ENCODE measurements around the gene ATP9A. TPM values are rescaled to one million over a fixed set of nuclear protein-coding genes. Genes with fewer than 3 reads are reported as not detected.

ATP9A gene
- total RNA-seq, 2 experiments from 2014 or later: 0.11 to 0.19 TPM

GRCh38 chr20:51562027-51562331 is 206.2 kb downstream of the ATP9A start:
- H3K27me3 ChIP-seq (ENCODE audit: control insufficient read depth in 1 of 2, insufficient read depth in 2 of 2, low read length in 2 of 2): peaks cover 58 to 69% of the 10 kb centered on the region in 2 experiments
- H3K36me3 ChIP-seq (ENCODE audit: insufficient read depth, low read length): no peaks in the 10 kb centered on the region
- no peak for TF ChIP-seq CTCF (IDR thresholded peaks at IDR 0.05)
- peaks cover 72% of the 10 kb centered on the region for H3K27me3 Mint-ChIP-seq
- no peaks in the 10 kb centered on the region for H3K9me3 Mint-ChIP-seq
- ChIA-PET POLR2A (interaction anchor here (0.7 kb wide), 2 partner anchors 20 to 111 kb away, joined by 3 to 4 read pairs; no protein-coding TSS in a partner anchor), CTCF (interaction anchor here (1.8 kb wide), 1 partner anchor 19 kb away, joined by 5 read pairs; the partner anchor contains the start of gene NFATC2)
- no peak for DNase-seq
- H3K36me3 Mint-ChIP-seq (ENCODE audit: low read depth): no peaks in the 10 kb centered on the region
- H3K4me1 ChIP-seq (ENCODE audit: insufficient read depth, low read length): peaks cover 29% of the 10 kb centered on the region
- H3K4me3 ChIP-seq (ENCODE audit: low read length): peak overlapping the region; percentile 39
- H3K27ac Mint-ChIP-seq: no peak overlapping the region
- peak overlapping the region; percentile 78 for H3K4me3 Mint-ChIP-seq
- peaks cover 24% of the 10 kb centered on the region for H3K4me1 Mint-ChIP-seq (ENCODE audit: low read depth)
- H3K27ac ChIP-seq (ENCODE audit: low read depth in 1 of 2, low read length in 2 of 2): no peak overlapping the region
- intact Hi-C loops (cut with DNase I, micrococcal nuclease): no loop called here
- ATAC-seq (ENCODE audit: poor library complexity): no peak
- H3K9me3 ChIP-seq (ENCODE audit: control insufficient read depth in 1 of 2, insufficient read depth in 1 of 2, low read length in 2 of 2): no peaks in the 10 kb centered on the region

- CTCF ChIA-PET: interaction anchor here (0.7 kb wide), 1 partner anchor 1471 kb away, joined by 3 read pairs; no protein-coding TSS in a partner anchor
- POLR2A ChIA-PET: no interaction called here
- Mint-ChIP-seq H3K9me3 (no peaks in the 10 kb centered on the region), H3K4me3 (peak overlapping the region; percentile 75), H3K27ac (no peak overlapping the region), H3K36me3 (ENCODE audit: low read depth) (no peaks in the 10 kb centered on the region), H3K4me1 (ENCODE audit: low read depth) (peaks cover 24% of the 10 kb centered on the region), H3K27me3 (peaks cover 83% of the 10 kb centered on the region)
- ATAC-seq (ENCODE audit: poor library complexity): no peak
- DNase-seq: no peak
- intact Hi-C loops (cut with DNase I, micrococcal nuclease): no loop called here
- Histone ChIP-seq H3K36me3 (ENCODE audit: insufficient read depth, low read length) (no peaks in the 10 kb centered on the region), H3K27me3 (ENCODE audit: control insufficient read depth in 1 of 2, insufficient read depth in 2 of 2, low read length in 2 of 2) (peaks cover 58 to 69% of the 10 kb centered on the region in 2 experiments), H3K4me3 (ENCODE audit: low read length) (no peak overlapping the region), H3K27ac (ENCODE audit: low read depth in 1 of 2, low read length in 2 of 2) (no peak overlapping the region), H3K4me1 (ENCODE audit: insufficient read depth, low read length) (peaks cover 29% of the 10 kb centered on the region), H3K9me3 (ENCODE audit: control insufficient read depth in 1 of 2, insufficient read depth in 1 of 2, low read length in 2 of 2) (no peaks in the 10 kb centered on the region)
- no peak for TF ChIP-seq CTCF (IDR thresholded peaks at IDR 0.05)
Measured at GRCh38 chr20:51560550-51561307, 207.5 kb downstream of the ATP9A start.

GRCh38 chr20:51560042-51560441 is 208.1 kb downstream of the ATP9A start:
- Mint-ChIP-seq H3K4me1 (ENCODE audit: low read depth) (peaks cover 24% of the 10 kb centered on the region), H3K27me3 (peaks cover 87% of the 10 kb centered on the region), H3K9me3 (no peaks in the 10 kb centered on the region), H3K27ac (no peak overlapping the region), H3K4me3 (no peak overlapping the region), H3K36me3 (ENCODE audit: low read depth) (no peaks in the 10 kb centered on the region)
- Histone ChIP-seq H3K4me1 (ENCODE audit: insufficient read depth, low read length) (peaks cover 29% of the 10 kb centered on the region), H3K4me3 (ENCODE audit: low read length) (no peak overlapping the region), H3K27me3 (ENCODE audit: control insufficient read depth in 1 of 2, insufficient read depth in 2 of 2, low read length in 2 of 2) (peaks cover 55 to 69% of the 10 kb centered on the region in 2 experiments), H3K9me3 (ENCODE audit: control insufficient read depth in 1 of 2, insufficient read depth in 1 of 2, low read length in 2 of 2) (no peaks in the 10 kb centered on the region), H3K36me3 (ENCODE audit: insufficient read depth, low read length) (no peaks in the 10 kb centered on the region), H3K27ac (ENCODE audit: low read depth in 1 of 2, low read length in 2 of 2) (no peak overlapping the region)
- TF ChIP-seq CTCF (IDR thresholded peaks at IDR 0.05): no peak
- DNase-seq (no peak), ATAC-seq (ENCODE audit: poor library complexity) (no peak)
- ChIA-PET CTCF (interaction anchor here (0.6 kb wide), 1 partner anchor 1790 kb away, joined by 3 read pairs; no protein-coding TSS in a partner anchor), POLR2A (no interaction called here)
- intact Hi-C loops (cut with DNase I, micrococcal nuclease): no loop called here

Measured in CD4-positive, alpha-beta T cell (primary cell).